ENCODE measurements around the gene COL16A1.

COL16A1 gene

DNA sequence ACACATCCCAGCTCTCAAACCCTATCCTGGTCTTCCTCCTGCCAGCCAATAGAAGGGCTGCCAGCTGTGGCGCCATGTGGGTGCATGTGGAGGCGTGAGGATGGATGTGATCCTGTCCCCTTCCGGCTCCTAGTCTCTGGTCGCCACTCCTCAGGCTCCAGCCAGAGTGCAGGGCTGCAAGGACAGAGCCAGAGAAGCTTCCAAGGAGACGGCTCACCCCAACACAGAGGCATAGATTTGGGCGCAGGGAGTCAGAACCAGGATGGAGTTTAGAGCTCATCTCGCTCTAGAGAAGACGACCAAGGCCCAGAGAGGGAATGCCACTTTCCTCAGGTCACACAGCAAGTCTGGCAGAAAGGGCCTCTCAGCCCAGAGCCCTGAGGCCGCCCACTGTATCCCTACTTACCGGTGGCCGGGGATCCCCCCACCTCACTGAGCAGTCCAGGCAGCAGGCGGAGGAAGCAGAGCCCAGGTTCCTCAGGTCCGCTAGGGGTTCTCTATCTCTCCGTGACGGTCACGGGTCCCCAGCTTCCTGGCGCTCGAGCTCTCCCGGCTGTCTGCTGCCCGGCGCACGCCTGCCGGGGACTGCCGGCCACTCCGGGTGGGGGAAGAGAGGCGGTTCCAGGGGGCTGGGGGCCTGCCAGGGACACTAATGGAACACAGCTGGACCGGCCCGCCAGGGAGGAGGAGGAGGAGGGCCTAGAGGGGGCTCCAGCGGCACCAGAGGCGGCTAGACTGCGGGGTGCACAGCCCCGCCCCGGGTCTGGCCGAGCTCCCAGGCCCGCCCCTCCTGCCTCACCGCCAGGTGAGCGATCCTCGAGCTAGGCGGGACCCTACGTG, at the start of gene COL16A1:
COL16A1 (minus strand) TSS at position 587 of the 840 bp plus-strand sequence. CDS start 1,824 bp downstream, outside the sequence.
- peak in 1 of 2 donors; percentile 38 for DNase-seq (ENCODE audit: low spot score in 2 of 2)
- Mint-ChIP-seq H3K27ac (no peak within 1 kb of the TSS), H3K4me1 (peaks cover 32% of the 10 kb centered on the region), H3K9me3 (no peaks in the 10 kb centered on the region), H3K27me3 (peaks cover 21% of the 10 kb centered on the region), H3K36me3 (no peaks in the 10 kb centered on the region), H3K4me3 (peak within 1 kb of the TSS; percentile 47)
- ATAC-seq (ENCODE audit: low read depth), result no peak

DNA sequence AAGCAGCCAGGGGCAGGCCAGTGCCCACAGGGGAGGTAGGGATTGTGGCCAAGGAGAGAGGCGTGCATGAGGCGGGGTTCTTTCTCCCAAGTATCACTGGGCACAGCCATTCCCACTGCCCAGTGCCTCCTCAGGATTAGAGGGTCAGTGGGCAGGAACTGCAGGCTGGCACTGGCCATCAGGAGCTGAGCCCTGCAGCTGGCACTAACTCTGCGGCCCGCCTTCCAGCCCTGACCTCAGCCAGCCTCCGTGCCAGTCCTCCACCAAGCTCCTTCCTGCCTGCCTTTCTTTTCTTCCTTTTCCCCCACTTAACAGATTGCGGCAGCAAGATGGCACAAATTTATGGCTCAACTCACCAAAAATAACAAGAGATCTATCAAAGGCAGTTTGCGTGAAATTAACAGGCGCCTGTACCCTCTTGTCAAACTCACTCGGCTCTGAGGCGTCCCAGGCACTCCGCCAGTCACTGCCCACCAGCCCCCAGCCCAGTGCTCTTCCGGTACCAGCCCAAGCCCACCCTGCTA, 49.2 kb upstream of the COL16A1 start:
- DNase-seq (ENCODE audit: low spot score in 2 of 2) (no peak), ATAC-seq (ENCODE audit: low read depth) (no peak)
- no peaks in the 10 kb centered on the region for H3K9me3 Mint-ChIP-seq
- H3K27me3 Mint-ChIP-seq, result peaks cover 3% of the 10 kb centered on the region
- H3K36me3 Mint-ChIP-seq, result no peaks in the 10 kb centered on the region
- peaks cover 27% of the 10 kb centered on the region for H3K4me1 Mint-ChIP-seq
- H3K4me3 Mint-ChIP-seq, result no peak overlapping the region
- H3K27ac Mint-ChIP-seq, result no peak overlapping the region

DNA sequence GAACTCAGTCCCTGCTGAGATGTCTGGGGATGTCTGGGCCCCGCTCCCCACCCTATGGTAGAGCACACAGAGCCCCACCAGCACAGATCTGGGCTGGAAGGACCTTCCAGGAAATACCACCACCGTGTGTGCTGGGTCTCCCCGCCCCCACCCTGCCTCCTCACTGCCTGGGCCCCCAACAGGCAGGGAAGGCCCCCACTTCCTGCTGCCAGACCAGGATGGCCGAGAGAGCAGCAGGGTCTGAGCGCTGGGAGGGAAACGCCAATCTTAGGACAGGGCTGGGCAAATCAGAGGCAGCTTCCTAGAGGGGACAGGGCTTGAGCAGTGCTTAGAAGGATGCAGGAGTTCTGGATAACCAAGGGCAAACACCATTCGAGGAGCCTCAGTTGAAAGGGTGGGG, 48.4 kb upstream of the COL16A1 start:
- no peaks in the 10 kb centered on the region for H3K36me3 Mint-ChIP-seq
- H3K27me3 Mint-ChIP-seq, result peaks cover 3% of the 10 kb centered on the region
- ATAC-seq (ENCODE audit: low read depth) (no peak), DNase-seq (ENCODE audit: low spot score in 2 of 2) (no peak)
- H3K4me1 Mint-ChIP-seq, result peaks cover 29% of the 10 kb centered on the region
- H3K9me3 Mint-ChIP-seq, result no peaks in the 10 kb centered on the region
- H3K27ac Mint-ChIP-seq, result no peak overlapping the region
- no peak overlapping the region for H3K4me3 Mint-ChIP-seq

DNA sequence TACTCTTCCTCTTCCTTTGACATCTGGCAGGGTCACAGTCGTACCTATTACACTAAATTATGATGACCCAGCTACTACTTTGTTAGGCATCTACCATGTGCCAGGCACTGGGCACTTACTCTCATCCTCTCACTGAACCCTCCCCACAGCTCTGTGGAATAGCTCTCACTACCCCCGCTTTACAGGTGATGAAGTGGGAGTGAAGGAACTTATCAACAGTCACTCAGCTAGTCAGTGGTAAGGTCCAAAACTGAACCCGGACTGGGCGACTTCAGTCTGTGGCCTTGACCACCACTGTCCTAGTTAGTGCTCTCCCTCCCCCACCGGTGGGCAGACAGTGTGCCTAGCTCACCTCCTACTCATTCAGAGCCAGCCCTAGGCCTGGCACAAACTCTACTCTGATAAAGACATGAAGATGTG, 48.0 kb upstream of the COL16A1 start:
- H3K9me3 Mint-ChIP-seq, result no peaks in the 10 kb centered on the region
- no peak for ATAC-seq (ENCODE audit: low read depth)
- H3K27me3 Mint-ChIP-seq, result peaks cover 3% of the 10 kb centered on the region
- no peak for DNase-seq (ENCODE audit: low spot score in 2 of 2)
- H3K4me3 Mint-ChIP-seq, result no peak overlapping the region
- peaks cover 33% of the 10 kb centered on the region for H3K4me1 Mint-ChIP-seq
- no peak overlapping the region for H3K27ac Mint-ChIP-seq
- H3K36me3 Mint-ChIP-seq, result no peaks in the 10 kb centered on the region

DNA sequence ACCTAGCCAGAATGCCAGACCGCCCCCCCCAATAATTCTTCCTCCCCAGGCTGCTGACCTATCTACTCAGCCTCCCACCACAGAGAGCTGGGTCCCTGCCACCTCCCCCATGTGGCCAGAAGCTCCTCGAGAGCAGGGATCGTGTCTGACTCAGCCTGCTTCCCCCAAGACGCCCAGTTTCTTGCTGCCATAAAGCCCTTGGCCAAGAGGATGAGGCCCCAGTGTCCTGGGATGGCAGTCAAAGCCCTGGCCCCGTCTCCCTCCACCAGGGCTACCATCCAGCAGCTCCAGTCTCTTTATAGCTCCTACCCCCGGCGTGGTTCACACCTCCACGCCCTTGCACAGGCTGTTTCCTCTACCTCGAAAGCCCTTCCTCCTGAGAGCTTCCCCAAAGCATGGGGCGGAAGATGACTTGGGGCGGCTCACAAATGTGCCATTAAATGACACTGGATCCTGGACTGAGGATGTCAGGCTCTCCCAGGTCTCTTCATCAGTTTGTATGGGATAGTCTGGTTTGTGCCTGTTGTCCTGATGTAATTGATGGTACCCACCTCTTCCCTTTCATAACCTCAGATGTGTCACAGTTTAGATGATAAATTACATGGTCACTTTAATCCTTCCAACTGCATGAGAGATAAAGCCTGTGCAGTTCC, 47.2 kb upstream of the COL16A1 start:
- H3K4me1 Mint-ChIP-seq, result peaks cover 42% of the 10 kb centered on the region
- ATAC-seq (ENCODE audit: low read depth) (peak; percentile 98), DNase-seq (ENCODE audit: low spot score in 2 of 2) (peak in 1 of 2 donors; percentile 39)
- no peaks in the 10 kb centered on the region for H3K9me3 Mint-ChIP-seq
- peak overlapping the region; percentile 12 for H3K27ac Mint-ChIP-seq
- no peaks in the 10 kb centered on the region for H3K36me3 Mint-ChIP-seq
- H3K27me3 Mint-ChIP-seq, result peaks cover 3% of the 10 kb centered on the region
- peak overlapping the region; percentile 33 for H3K4me3 Mint-ChIP-seq

DNA sequence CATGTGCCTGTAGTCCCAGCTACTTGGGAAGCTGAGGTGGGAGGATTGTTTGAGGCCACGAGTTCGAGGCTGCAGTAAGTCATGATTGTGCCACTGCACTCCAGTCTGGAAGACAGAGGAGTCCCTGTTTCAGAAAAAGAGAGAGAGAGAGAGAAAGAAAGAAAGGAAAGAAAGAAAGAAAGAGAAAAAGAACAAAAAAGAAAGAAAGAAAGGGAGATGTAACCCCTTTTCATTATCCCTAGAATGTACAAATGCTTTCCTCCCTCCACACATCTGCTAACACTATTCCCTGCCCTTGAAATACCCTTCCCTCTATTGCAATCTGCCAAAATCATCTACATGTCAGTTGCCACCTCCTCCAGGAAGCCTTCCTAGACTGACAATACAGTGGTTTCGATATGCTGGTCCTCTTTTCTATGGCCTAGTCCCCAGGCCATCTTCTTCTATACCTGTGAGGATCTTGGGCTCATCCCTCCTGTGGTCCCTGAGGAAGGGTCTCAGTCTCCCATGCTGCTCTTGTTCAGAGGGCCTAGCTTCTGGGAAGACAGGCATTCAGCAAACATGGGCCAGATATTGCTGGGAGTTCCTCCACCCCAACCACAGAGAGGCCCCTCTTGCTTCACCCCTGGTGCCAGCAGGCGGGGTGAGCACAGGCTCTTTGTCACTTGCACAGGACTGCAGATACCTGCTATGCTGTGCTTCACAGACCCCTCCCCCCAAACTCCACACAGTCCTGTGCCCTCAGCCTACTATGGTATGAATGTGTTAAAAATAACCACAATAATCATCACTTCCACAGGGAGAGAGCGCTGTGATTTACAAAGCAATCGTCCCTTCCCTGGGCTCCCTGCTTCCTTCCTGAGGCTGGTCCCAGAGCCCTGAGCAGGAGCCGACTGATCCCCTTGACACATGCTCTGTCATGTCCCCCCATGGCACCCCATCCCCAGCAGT, 46.2 kb upstream of the COL16A1 start:
- Mint-ChIP-seq H3K27ac (no peak overlapping the region), H3K4me1 (peaks cover 50% of the 10 kb centered on the region), H3K4me3 (no peak overlapping the region)

DNA sequence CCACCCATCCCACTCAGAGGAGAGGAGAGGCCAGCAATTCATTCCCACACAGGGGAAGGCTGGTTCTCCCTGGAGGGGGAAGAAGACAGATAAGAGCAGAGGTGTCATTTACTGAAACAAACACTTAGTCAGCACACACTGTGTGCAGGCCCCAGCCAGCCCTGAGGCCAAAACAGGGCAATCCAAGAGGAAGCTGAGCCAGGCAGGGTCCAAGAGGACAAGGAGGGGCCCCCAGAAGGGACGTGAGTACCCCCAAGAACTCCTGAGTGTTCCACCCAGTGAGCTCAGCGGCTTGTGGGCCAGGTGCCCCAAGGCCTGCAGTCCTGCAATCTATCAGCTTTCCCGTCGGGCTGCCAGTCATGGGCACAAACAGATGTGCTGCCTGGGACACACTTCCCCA, 44.5 kb upstream of the COL16A1 start:
- Mint-ChIP-seq H3K27me3 (peaks cover 1% of the 10 kb centered on the region), H3K4me1 (peaks cover 65% of the 10 kb centered on the region), H3K36me3 (no peaks in the 10 kb centered on the region), H3K4me3 (no peak overlapping the region), H3K9me3 (no peaks in the 10 kb centered on the region), H3K27ac (no peak overlapping the region)
- DNase-seq (ENCODE audit: low spot score in 2 of 2) (no peak), ATAC-seq (ENCODE audit: low read depth) (no peak)

More for the DNA sequence above, 46.2 kb upstream of the COL16A1 start:
- DNase-seq (ENCODE audit: low spot score in 2 of 2) (no peak), ATAC-seq (ENCODE audit: low read depth) (no peak)
- peaks cover 1% of the 10 kb centered on the region for H3K27me3 Mint-ChIP-seq
- no peaks in the 10 kb centered on the region for H3K9me3 Mint-ChIP-seq
- no peaks in the 10 kb centered on the region for H3K36me3 Mint-ChIP-seq

DNA sequence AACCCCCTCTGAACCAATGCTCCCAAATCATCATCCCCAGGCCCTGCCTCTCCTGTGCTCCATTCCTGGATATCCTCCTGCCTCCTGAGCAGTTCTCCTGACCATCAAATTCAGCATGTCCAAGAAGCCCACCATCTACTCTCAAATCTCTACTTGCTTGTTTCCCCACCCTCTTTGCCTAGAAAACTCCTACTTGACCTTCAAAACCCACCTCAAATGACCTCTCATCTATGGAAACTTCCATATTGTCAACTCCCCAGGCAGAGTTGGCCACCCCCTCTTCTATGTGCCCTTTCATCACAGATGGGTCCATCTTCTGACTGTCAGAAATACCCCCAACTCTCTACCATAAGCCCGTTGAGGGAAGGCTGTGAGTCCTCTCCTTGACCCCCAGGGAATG, 43.5 kb upstream of the COL16A1 start:
- DNase-seq (ENCODE audit: low spot score in 2 of 2) (no peak), ATAC-seq (ENCODE audit: low read depth) (no peak)
- H3K36me3 Mint-ChIP-seq, result no peaks in the 10 kb centered on the region
- H3K27me3 Mint-ChIP-seq, result peaks cover 1% of the 10 kb centered on the region
- peaks cover 64% of the 10 kb centered on the region for H3K4me1 Mint-ChIP-seq
- H3K27ac Mint-ChIP-seq, result peak overlapping the region; percentile 63
- no peaks in the 10 kb centered on the region for H3K9me3 Mint-ChIP-seq
- H3K4me3 Mint-ChIP-seq, result no peak overlapping the region

DNA sequence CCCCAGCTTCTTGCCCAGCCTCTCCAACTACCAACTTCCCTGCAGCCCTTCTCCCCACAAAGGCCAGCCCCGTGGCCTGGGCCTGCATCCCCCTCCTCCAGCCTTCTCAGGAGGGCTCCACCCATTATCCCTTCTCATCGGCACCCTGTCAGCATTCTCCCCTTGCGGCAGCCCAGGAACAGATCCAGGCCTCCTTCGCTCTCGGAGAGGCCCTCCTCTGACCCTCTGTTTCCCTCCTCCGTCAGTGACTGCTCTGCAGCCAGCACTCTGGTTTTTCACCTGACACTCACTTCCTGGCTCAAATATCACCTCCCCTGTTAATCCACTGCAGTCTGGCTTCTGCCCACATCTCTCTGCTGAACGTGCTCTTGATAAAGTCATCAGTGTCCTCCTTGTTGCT, 42.9 kb upstream of the COL16A1 start:
- H3K27me3 Mint-ChIP-seq, result peaks cover 1% of the 10 kb centered on the region
- H3K4me1 Mint-ChIP-seq, result peaks cover 60% of the 10 kb centered on the region
- no peaks in the 10 kb centered on the region for H3K9me3 Mint-ChIP-seq
- no peak overlapping the region for H3K4me3 Mint-ChIP-seq
- H3K27ac Mint-ChIP-seq, result peak overlapping the region; percentile 63
- H3K36me3 Mint-ChIP-seq, result no peaks in the 10 kb centered on the region
- DNase-seq (ENCODE audit: low spot score in 2 of 2), result no peak
- ATAC-seq (ENCODE audit: low read depth), result no peak

DNA sequence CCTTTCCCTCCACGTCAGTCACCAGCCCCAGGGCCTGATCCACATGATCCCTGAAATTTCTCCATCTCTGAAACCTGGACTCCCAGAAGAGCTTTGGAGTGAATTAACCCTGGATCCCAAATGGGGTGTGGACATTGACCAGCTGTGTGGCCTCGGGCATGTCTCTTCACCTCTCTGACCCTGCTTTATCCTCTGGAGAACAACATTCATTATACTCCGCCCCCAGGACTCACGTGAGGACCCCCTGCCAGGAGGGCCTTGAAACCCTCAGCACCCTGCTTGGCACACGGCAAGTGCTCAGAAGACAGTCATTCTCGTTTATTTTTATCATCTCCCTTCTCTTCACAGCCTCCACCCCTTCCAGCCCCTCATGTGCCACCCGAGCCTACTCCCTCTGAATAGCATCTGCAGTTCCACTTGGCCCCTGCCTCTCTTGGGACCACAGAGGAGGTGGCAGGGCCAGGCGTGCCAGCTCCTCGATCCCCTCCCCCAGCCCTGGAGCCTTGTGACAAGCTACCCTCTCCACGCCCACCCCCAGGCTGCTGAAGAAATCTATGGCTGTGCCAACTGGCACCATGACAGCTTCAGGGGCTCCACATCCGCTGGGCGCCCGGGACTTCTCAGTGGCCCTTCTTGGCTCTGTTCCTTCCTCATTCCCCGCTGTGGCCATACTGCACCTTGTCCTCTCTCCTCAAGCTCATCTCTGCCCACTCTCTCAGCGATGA, 42.3 kb upstream of the COL16A1 start:
- Mint-ChIP-seq H3K36me3 (no peaks in the 10 kb centered on the region), H3K27me3 (peaks cover 1% of the 10 kb centered on the region), H3K27ac (no peak overlapping the region), H3K4me1 (peaks cover 54% of the 10 kb centered on the region), H3K9me3 (no peaks in the 10 kb centered on the region), H3K4me3 (no peak overlapping the region)
- ATAC-seq (ENCODE audit: low read depth) (no peak), DNase-seq (ENCODE audit: low spot score in 2 of 2) (no peak)

DNA sequence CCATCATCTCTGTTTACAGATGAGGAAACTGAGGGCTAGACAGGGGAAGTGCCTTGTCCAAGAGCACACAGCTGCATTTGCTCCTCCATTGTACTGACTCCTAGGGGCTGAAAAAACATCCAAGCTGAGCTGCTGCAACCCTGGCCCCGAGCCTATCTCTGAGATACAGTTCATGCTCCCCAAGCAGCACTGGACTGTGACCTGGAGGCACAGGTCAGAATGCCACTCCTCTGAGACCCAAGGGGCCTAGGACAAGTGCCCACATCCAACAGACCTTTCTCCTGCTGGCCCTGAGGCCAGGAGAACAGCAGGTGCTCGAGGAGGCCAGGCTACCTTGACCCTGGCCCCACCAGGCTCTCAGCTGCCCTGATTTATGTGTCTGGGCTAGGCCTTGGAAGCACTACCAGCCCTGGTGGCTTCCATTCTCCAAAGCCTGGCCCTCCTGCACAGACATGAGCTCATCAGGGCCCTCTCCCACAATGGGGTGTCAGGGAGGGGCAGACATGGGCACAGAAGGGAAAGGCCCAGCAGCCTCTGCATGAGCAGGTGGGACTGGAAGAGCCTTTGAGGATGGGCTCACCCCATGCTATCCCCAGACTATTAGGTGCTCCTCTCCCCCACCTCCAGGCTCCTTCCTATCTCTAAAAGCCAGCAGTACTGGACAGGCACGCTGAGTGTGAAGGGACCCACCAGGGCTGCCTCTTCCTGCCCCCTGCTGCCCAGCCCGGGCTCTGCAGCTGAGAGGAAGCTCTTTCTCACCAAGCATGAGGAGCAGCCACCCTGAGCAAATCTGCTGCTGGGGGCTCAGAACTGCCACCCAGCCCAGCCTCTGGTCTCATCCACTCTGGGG, 41.5 kb upstream of the COL16A1 start:
- Mint-ChIP-seq H3K9me3 (no peaks in the 10 kb centered on the region), H3K27ac (peak overlapping the region; percentile 78), H3K4me1 (peaks cover 50% of the 10 kb centered on the region), H3K4me3 (peak overlapping the region; percentile 33), H3K27me3 (peaks cover 1% of the 10 kb centered on the region), H3K36me3 (no peaks in the 10 kb centered on the region)
- DNase-seq (ENCODE audit: low spot score in 2 of 2) (no peak), ATAC-seq (ENCODE audit: low read depth) (no peak)

DNA sequence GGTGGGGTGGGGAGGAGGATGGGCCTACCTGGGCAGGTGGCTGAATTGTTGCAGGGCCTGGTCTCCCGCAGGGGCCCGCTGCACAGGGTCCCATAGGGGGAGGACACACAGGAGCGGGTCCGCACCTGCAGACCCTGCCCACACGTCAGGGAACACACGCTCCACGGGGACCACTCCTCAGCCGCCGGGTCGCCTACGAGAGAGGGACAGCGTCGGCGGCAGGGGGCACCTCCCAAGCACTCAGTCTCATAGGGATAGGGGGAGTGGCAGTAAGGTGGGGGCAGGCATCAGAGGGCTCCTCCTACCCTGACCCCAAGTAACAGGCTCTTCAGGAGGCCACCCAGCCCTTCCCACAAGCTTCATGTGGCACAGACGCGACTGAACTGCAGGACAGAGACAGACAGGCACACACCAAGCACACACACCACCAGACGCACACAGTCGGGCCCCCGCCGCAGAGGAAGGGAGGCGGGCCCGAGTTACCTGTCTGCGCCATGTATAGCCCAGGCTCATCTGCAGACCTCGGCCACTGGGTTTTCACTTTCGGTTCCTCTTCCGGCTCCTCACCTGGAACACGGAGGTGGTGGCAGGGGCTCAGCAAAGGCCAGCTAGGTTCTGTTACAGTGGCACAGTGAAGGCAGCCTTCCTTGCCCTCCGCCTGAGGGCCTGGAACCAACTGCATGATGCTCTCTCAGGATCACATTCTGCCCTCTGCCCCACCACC, 40.5 kb upstream of the COL16A1 start:
- Mint-ChIP-seq H3K4me1 (peaks cover 52% of the 10 kb centered on the region), H3K9me3 (no peaks in the 10 kb centered on the region), H3K27me3 (no peaks in the 10 kb centered on the region), H3K4me3 (peak overlapping the region; percentile 74), H3K27ac (peak overlapping the region; percentile 78), H3K36me3 (no peaks in the 10 kb centered on the region)
- ATAC-seq (ENCODE audit: low read depth) (peak; percentile 96), DNase-seq (ENCODE audit: low spot score in 2 of 2) (peak; percentile 54 to 73)
